Activated CD8-positive, alpha-beta memory T cell treated with anti-CD3 and anti-CD28 coated beads for 24 hours (primary cell): ENCODE measurements around the gene TEKT5.

Experiments
- DNase-seq: peaks from one replicate; pipeline ENCODE4 v3.0.0-alpha.2; 2020

TEKT5 gene

DNA sequence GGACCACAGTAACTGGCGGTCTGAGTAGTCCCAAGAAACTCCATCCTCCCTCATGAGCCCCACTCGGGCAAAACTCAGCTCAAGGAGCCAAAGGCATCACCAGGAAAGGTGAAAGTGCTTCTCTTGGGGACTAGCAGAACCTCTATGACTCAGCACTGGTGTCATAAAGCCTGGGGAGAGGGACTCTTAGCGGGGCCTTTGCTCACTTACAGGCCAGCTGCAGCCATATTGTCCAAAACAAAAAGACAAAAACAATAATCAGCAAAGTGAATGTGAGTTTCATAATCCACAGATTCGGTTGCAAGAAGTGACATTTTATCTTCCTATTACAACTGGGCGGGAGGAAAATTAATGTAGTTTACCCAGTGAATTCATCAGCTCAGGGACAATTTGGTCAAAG is at the start of gene TEKT5:
Gene TEKT5 (minus strand): TSS at position 101 of the 400 bp plus-strand sequence. CDS start 57 bp downstream, at position 44.
- no peak for DNase-seq

DNA sequence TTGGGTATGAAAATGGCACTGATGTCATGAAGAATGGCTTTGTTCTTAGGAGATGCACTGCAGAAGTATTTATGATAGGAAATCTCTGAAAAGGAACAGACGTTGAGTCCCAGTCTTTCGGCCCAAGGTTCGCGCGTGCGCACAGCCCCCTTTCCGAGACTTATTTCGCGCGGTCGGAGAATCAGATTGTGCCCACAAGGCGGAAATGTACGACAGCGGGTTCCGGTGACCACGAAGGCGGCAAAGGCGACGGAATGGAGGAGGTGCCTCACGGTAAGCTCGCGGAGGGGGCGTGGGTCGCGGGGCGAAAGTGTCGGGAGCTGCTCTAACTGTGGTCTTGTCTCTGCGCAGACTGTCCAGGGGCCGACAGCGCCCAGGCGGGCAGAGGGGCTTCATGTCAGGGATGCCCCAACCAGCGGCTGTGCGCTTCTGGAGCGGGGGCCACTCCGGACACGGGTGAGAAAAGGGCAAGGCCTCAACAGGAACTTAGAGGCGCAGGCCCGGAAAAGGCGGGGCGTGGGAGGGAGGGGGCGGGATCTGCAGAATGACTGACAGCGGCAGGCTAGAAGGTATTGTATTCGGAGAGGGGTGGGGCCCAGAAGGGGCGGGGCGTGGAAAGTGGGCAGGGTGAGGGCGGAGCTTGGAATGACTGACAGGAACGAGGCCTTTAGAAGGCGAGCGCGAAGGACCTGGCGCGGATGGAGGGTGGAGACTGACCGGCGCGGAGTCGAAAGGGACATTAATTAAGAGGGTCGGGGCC is 49.1 kb upstream of the TEKT5 start, which contains the start of gene NUBP1:
Gene NUBP1 (plus strand): TSS at position 233 of the 760 bp plus-strand sequence. CDS start 22 bp downstream, at position 255.
- DNase-seq: peak; percentile 100

DNA sequence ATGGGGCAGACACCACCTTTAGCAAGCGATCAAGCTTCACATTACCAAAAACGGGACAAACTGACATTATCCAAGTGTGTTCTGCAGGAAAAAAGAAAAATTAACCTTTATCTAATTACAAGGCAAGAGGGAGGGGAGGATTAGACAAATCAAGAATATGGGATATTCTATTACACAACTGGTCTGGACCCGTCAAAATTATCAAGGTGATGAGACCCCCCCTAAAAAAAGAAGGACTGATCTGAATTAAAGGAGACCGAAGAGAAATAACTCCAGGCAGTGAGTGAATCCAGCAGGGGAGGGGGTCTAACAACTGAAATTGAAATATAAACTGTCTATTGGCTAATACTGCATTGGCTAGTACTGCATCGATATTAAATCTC is 48.5 kb upstream of the TEKT5 start:
- no peak for DNase-seq

DNA sequence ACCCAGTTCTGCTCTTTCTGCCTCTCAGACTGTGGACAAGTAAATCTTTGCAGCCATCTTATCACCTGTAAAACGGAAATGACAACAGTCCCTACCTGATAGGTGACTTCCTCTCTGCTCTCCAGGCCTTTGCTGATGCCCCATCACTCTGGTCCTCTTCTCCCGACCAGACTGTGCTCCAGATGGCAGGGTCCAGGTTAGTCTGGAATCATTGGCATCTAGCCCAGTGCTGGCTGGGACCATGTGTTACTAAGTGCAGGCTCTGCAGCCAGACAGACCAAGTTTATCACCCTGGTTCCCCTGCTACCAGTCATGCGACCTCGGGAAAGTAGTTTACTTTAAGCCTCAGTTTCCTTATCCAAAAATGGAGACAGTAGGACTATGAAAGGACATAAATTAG is 47.1 kb upstream of the TEKT5 start:
- DNase-seq: no peak

DNA sequence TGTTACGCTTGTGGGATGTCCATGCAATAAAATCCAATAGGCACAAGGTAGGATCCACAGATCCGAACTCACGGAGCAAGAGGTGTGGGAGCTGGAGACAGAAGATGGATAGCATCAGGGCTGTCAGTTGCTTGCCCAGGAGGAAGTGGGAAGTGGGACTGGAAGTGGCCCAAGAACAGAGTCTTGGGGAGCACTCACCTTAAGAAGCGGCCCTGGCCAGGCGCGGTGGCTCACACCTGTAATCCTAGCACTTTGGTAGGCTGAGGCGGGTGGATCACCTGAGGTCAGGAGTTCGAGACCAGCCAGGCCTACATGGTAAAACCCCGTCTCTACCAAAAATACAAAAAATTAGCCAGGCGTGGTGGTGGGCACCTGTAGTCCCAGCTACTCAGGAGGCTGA is 46.5 kb upstream of the TEKT5 start:
- DNase-seq: peak; percentile 41

GRCh38 chr16:10740845-10741208 is 46.1 kb upstream of the TEKT5 start:
- no peak for DNase-seq

DNA sequence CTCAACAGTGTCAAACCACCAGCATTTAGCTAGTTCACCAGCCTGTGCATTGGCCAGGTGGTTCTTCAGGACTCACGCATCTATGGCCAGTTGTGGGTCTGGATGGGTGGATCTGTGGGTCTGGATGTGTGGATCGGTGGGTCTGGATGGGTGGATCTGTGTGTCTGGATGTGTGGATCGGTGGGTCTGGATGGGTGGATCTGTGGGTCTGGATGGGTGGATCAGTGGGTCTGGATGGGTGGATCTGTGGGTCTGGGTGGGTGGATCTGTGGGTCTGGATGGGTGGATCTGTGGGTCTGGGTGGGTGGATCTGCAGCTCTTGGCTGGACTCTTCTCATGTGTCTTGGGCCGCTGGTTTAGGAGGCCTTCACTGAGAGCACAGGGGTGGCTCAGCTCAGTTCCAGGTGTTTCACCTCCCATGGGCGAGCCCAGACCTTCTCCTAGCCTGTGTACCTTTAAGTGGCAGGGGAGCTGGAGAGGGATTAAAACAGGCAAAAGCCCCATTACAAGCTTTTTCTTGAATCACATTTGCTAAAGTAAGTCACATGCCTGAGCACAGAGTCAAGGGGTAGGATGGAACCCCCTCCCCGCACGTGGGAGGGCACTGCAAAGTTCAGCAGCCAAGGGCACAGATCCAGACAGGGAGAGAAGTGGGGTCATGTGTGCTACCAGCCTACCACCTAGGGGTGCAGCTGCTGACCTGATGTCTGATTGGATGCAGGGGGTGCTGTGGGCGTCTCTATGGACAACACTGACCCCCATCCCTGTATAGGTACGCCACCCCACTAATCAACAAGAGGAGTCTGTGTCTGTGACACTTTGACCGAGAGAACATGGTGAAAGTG is 45.5 kb upstream of the TEKT5 start:
- peak; percentile 54 for DNase-seq

- DNase-seq: peak; percentile 67
These were observed 43.7 kb upstream of the TEKT5 start for GRCh38 chr16:10738231-10739077.

DNA sequence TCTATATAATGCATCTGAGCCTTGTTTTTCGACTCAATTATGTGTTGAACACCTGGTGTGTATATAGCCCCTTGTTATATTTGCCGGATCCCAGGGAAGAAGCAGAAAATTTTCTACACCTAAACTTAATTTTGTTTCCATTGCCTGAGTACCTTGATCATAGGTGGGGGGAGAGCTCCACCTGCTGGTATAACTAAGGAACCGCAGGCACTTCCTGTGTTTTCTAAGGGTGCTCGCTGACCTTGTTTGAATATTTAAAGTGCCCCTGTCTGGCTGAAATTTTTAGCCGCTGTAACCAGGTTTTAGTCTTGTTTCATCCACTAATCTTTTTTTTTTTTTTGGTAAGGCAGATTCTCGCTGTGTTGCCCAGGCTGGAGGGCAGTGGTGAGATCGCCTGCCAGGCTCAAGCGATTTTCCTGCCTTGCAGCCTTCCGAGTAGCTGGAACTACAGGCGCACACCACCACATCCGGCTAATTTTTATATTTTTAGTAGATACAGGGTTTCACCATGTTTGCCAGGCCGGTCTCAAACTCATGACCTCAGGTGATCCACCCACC is 42.4 kb upstream of the TEKT5 start:
- peak; percentile 79 for DNase-seq

GRCh38 chr16:10731790-10732189 is 37.1 kb upstream of the TEKT5 start:
- DNase-seq: no peak

DNA sequence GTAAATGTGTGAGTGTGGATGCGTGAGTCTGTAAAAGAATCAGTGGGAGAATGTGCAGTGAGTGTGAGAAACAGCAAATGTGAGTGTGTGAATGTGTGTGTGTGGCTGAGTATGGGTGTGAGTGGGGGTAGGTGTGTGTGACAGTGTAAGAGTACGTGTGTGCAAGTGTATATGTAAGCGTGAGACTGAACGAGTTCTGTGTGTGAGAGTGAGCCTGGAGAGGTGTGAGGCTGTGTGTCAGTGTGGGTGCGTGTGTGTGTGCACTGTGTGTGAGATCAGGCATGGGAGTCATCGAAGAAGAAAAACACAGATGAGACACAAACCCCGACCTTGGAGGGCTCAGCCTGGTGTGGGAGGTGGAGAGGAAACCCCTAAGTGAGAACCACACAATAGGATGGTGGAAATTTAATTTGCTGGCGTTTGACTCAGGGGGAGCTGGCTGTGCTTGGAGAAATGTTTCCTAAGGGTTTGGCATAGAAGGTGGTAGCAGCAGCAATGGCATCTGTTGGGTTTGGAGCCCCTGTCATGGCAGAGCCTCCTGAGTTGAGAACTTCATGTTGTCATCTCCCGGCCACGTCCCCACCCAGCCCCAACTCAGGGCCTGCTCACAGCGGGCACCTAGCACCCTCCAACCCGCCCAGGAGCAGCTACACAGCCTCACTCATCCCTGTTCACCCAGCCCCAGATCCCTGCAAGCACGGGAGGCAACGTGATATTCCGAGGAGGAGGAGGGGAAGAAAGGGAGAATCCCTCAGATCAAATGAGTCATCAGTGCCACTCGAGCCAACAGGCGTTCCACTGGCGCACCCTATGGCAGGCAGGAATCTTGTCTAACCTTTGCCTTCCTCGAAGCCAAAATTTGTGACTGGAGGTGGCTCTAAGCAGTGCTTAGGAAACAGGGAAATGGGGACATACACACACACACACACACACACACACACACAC is 34.6 kb upstream of the TEKT5 start:
- DNase-seq: no peak

DNA sequence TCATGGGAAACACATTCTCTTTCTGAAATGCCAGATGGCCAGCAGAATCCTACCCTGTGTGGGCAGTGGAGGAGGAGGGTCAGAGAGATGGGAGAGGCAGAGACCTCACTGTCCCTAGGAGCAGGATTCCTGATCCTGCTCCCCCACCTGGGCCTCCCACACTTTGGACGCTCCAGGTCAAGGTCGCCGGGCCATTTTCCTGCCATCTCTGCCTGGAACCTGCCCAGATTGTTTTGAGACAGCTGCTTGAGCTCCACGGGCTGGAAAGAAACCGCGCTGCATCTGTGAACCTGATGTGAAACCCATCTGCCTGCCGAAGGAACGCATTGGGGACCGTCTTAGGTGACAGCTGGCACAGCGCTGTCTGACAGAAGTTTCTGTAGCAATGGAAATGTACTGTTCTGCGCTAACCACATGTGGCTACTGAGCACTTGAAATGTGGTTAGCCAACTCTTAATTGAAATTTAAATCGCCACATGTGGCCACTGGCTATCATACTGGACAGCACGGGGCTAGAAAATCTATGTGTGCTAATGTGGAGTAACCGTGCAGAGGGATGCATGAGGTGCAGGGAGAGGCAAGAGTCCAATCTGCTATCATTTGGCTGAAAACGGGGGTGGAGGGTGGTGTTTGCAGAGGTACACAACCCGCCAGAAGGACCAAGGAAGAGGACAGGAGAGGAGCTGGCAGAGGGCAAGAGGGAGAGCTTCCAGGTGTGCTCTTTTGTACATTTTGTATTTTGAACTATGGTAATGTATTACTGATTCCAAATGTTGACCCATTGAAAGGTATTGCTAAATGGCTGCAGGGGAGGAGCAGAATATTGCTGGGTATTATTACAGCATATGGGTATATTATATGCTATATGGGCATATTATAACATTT is 33.5 kb upstream of the TEKT5 start:
- DNase-seq: no peak

DNA sequence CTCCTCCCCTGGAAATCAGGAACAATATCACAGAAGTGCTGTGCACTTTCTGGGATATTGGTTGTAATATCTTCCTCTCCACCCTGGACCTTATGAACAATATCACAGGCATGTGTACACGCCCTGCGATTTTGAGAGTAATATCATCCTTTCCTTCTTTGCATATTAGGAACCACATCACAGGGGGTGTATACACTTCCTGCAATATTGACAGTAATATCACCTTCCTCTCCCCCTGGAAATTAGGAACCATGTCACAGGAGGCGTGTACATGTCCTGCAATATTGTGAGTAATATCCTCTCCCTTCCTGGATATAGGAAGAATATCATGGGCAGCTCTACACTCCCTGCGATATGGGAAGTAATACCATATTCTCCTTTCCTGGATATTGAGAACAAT is 14.2 kb upstream of the TEKT5 start:
- no peak for DNase-seq

GRCh38 chr16:10699756-10700155 is 5.0 kb upstream of the TEKT5 start:
- DNase-seq: no peak

- no peak for DNase-seq
These were observed 424 bp downstream of the TEKT5 start for GRCh38 chr16:10694306-10694705.

GRCh38 chr16:10693889-10694288 is 841 bp downstream of the TEKT5 start:
- no peak for DNase-seq

DNA sequence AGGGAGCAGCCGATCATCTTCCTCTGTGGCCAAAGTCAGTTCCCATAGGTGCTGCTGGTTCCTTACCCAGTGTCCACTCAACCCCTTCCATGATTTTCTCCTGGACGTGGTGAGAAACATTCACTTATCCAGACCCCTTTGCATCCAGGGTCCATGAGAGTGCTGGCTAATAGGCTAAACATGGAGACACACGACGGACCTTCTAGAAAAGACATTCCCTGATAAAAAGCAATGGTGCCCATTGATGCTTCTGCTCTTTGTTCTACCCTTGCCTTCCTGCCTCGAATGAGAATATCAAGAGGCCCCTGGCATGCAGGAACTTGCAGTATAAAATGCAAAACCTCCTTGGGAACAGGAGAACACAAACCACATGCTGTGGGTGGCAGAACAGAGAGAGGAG is 2.3 kb downstream of the TEKT5 start:
- no peak for DNase-seq

GRCh38 chr16:10688726-10689125 is 6.0 kb downstream of the TEKT5 start:
- no peak for DNase-seq

GRCh38 chr16:10688291-10688690 is 6.4 kb downstream of the TEKT5 start:
- no peak for DNase-seq

- DNase-seq: no peak
These were observed 9.0 kb downstream of the TEKT5 start for GRCh38 chr16:10685709-10686108.
